Endothelial cell of umbilical vein (primary cell): Measurements from ENCODE around the gene CARMIL1. TPM values are rescaled to one million over a fixed set of nuclear protein-coding genes. Genes with fewer than 3 reads are reported as not detected.

Experiments
- BruUV-seq: library from RNA; stranded (reverse); fragments of 400-500 nt; replicated peaks from 2 replicates; lab custom pipeline; 2021; lab: Mats Ljungman, UMichigan
- CTCF ChIA-PET: fragments of 300-600, 350-600 bp; sonication (Branson Sonifier 250); formaldehyde crosslinking; loops from one replicate; lab custom pipeline; 2021; ENCODE audit warnings: antibody characterized with exemption, inconsistent platforms; lab: Charles Lee
- POLR2A ChIA-PET: fragments of 300-600, 350-600 bp; sonication (Branson Sonifier 250); formaldehyde crosslinking; loops from one replicate; lab custom pipeline; 2021; ENCODE audit warnings: antibody characterized with exemption, inconsistent platforms; lab: Charles Lee
- DNase-seq: peaks from one replicate; pipeline ENCODE4 v3.0.0-alpha.2; 2011; ENCODE audit warnings: low read depth, low spot score
- FAIRE-seq: peaks from 2 replicates; lab custom pipeline; 2011; peaks lifted over from hg19 to GRCh38; lab: Jason Lieb, UNC
- H2AFZ ChIP-seq: 2 replicates; pipeline ENCODE4 v1.6.0; 2012; ENCODE audit warnings: low read depth, low read length, control low read depth, inconsistent platforms
- H3K27ac ChIP-seq: 2 replicates; pipeline ENCODE4 v1.5.1; 2011; ENCODE audit warnings: low read depth, mild to moderate bottlenecking, control low read depth, low read length, moderate library complexity; ENCODE audit not compliant: insufficient read depth
- H3K27me3 ChIP-seq, 2 experiments: 2 replicates each; pipeline versions ENCODE4 v1.6.0 to v1.6.1; 2011; ENCODE audit warnings: low read length in 2 of 2, mixed read lengths in 1 of 2; ENCODE audit not compliant: control insufficient read depth in 2 of 2, insufficient read depth in 2 of 2
- H3K36me3 ChIP-seq, 2 experiments: 2 replicates in 1 of 2; 3 replicates in 1 of 2; pipeline ENCODE4 v1.5.1; 2011; ENCODE audit warnings: low read length in 2 of 2, mild to moderate bottlenecking in 1 of 2, moderate library complexity in 1 of 2; ENCODE audit not compliant: control insufficient read depth in 2 of 2, insufficient read depth in 2 of 2; ENCODE audit errors: extremely low read depth in 1 of 2
- H3K4me1 ChIP-seq: 3 replicates; pipeline ENCODE4 v1.5.1; 2011; ENCODE audit warnings: mild to moderate bottlenecking, low read length; ENCODE audit not compliant: control insufficient read depth, insufficient read depth; ENCODE audit errors: extremely low read depth
- H3K4me2 ChIP-seq: 2 replicates; pipeline ENCODE4 v1.6.1; 2011; ENCODE audit warnings: low read length, control low read depth, mixed read lengths; ENCODE audit not compliant: insufficient read depth
- H3K4me3 ChIP-seq, 3 experiments: fragments of 200-600 bp in 1 of 3; sonication (generic), shearing (Covaris generic) in 1 of 3; replicated peaks in 1 of 3; 2 replicates each; pipeline ENCODE4 v1.5.1; 2011 to 2016; ENCODE audit warnings: control low read depth in 3 of 3, low read length in 3 of 3, mild to moderate bottlenecking in 2 of 3, inconsistent platforms in 1 of 3, low read depth in 1 of 3, moderate library complexity in 1 of 3; ENCODE audit not compliant: insufficient read depth in 1 of 3
- H3K79me2 ChIP-seq: 2 replicates; pipeline ENCODE4 v1.6.0; 2012; ENCODE audit warnings: low read length, inconsistent platforms; ENCODE audit not compliant: control insufficient read depth, insufficient read depth
- H3K9ac ChIP-seq: replicated peaks from 2 replicates; pipeline ENCODE3; 2011; ENCODE audit warnings: low read length, control low read depth; ENCODE audit not compliant: insufficient read depth; ENCODE audit errors: extremely low read depth
- H3K9me1 ChIP-seq: replicated peaks from 3 replicates; pipeline ENCODE4 v1.6.0; 2011; ENCODE audit warnings: mild to moderate bottlenecking, low read length; ENCODE audit not compliant: control insufficient read depth, insufficient read depth; ENCODE audit errors: extremely low read depth
- H3K9me3 ChIP-seq: replicated peaks from 2 replicates; pipeline ENCODE4 v1.5.1; 2012; ENCODE audit warnings: low read length, inconsistent platforms; ENCODE audit not compliant: control insufficient read depth, insufficient read depth
- H4K20me1 ChIP-seq: replicated peaks from 2 replicates; pipeline ENCODE3; 2011; ENCODE audit warnings: mild to moderate bottlenecking, low read length; ENCODE audit not compliant: control insufficient read depth, insufficient read depth; ENCODE audit errors: extremely low read depth
- EZH2 ChIP-seq: IDR thresholded peaks from 2 replicates; pipeline ENCODE4 v1.6.1; 2012; ENCODE audit warnings: borderline replicate concordance, low read depth, mild to moderate bottlenecking, moderate library complexity, low read length, inconsistent platforms; ENCODE audit not compliant: severe bottlenecking
- FOS ChIP-seq: IDR thresholded peaks from 2 replicates; pipeline ENCODE4 v1.6.1; 2011; ENCODE audit warnings: mild to moderate bottlenecking, low read length, moderate library complexity, borderline replicate concordance; ENCODE audit not compliant: insufficient read depth
- GATA2 ChIP-seq: IDR thresholded peaks from 2 replicates; pipeline ENCODE4 v1.7.0; 2011; ENCODE audit warnings: low read depth, mild to moderate bottlenecking, moderate library complexity, mixed read lengths, low read length; ENCODE audit not compliant: insufficient read length, insufficient read depth
- JUN ChIP-seq: IDR thresholded peaks from 2 replicates; pipeline ENCODE4 v1.6.1; 2011; ENCODE audit warnings: borderline replicate concordance, low read depth; ENCODE audit not compliant: insufficient read length, insufficient read depth
- MYC ChIP-seq: IDR thresholded peaks from one replicate; pipeline ENCODE4 v1.6.1; 2011; ENCODE audit warnings: mild to moderate bottlenecking, low read depth, low read length
- POLR2A ChIP-seq: IDR thresholded peaks from 2 replicates; pipeline ENCODE4 v1.6.1; 2012; ENCODE audit warnings: low read depth, mild to moderate bottlenecking, control low read depth, low read length
- POLR2AphosphoS5 ChIP-seq: IDR thresholded peaks from 2 replicates; pipeline ENCODE4 v1.6.1; 2012; ENCODE audit warnings: low read depth, mild to moderate bottlenecking, control low read depth, low read length, moderate library complexity; ENCODE audit not compliant: insufficient read depth
- dilution Hi-C: fragments of 300-500 bp; cut with MboI; formaldehyde crosslinking; loops from one replicate; pipeline ENCODE4 v1.15.0; 2019; ENCODE audit warnings: low sequenced_read_pairs; ENCODE audit not compliant: extremely low pct_ligation_motif_present
- intact Hi-C: fragments of 100-400 bp; cut with micrococcal nuclease; formaldehyde crosslinking; loops from one replicate; pipeline ENCODE4 v1.10.0; 2022
- polyA plus RNA-seq, 4 experiments: library from polyadenylated mRNA; depleted of rRNA in 3 of 4; stranded (reverse) in 3 of 4; unstranded in 1 of 4; fragments of >200 nt; gene quantifications; 2 replicates each; pipeline versions ENCODE4 v1.2.1 to v1.2.3, GENCODE V29; 2011 to 2012; ENCODE audit warnings: missing spikeins in 1 of 4
- total RNA-seq: library from RNA; stranded (reverse); gene quantifications from 2 replicates; pipeline ENCODE4 v1.2.3, GENCODE V29; 2021
- TF ChIP-seq, protein P1 (sequence below): IDR thresholded peaks from 2 replicates; pipeline ENCODE4 v1.6.1; 2011; ENCODE audit not compliant: insufficient read depth, insufficient read length
- TF ChIP-seq, protein P2 (sequence below), 2 donors: IDR thresholded peaks; 1 replicate in 1 of 2; 2 replicates in 1 of 2; pipeline ENCODE4 v1.5.1; 2011; ENCODE audit warnings: low read length in 2 of 2, mild to moderate bottlenecking in 2 of 2, moderate library complexity in 2 of 2, control low read depth in 1 of 2, inconsistent platforms in 1 of 2, low read depth in 1 of 2; ENCODE audit not compliant: insufficient read depth in 1 of 2; ENCODE audit errors: extremely low read depth in 1 of 2

The CARMIL1 gene
- total and polyA plus RNA-seq, 2 donors (not counting 3 experiments of a cell fraction or from before 2014, with no cell fraction given): 1.3 to 8.7 TPM

DNA sequence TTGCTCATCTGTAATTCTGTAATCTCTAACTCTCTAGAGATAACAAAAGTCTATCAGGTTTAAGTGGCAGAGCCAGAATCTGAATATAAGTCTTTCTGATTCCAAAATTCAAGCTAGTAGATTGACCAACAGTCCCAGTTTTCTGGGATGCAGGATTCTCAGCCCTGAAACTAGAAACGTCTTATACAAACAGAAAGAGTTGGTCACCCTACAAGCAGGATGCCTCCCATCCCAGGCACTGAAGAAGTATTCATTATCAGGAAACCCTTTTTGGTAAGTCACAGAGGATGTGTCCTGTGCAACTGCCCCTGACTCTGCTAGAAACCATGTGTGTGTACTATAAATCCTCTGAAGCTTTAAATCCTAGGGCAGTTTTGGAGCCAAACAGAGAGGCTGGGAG lies 135.0 kb downstream of the CARMIL1 start:
- intact Hi-C loops (no loop called here), dilution Hi-C loops (no loop called here)
- BruUV-seq: no TSS peak
- TF ChIP-seq POLR2A (no peak), JUN (no peak), FOS (no peak), POLR2AphosphoS5 (no peak), GATA2 (no peak), MYC (no peak), EZH2 (no peak)
- TF ChIP-seq, protein P1, sequence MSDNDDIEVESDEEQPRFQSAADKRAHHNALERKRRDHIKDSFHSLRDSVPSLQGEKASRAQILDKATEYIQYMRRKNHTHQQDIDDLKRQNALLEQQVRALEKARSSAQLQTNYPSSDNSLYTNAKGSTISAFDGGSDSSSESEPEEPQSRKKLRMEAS: no peak
- TF ChIP-seq, protein P2, sequence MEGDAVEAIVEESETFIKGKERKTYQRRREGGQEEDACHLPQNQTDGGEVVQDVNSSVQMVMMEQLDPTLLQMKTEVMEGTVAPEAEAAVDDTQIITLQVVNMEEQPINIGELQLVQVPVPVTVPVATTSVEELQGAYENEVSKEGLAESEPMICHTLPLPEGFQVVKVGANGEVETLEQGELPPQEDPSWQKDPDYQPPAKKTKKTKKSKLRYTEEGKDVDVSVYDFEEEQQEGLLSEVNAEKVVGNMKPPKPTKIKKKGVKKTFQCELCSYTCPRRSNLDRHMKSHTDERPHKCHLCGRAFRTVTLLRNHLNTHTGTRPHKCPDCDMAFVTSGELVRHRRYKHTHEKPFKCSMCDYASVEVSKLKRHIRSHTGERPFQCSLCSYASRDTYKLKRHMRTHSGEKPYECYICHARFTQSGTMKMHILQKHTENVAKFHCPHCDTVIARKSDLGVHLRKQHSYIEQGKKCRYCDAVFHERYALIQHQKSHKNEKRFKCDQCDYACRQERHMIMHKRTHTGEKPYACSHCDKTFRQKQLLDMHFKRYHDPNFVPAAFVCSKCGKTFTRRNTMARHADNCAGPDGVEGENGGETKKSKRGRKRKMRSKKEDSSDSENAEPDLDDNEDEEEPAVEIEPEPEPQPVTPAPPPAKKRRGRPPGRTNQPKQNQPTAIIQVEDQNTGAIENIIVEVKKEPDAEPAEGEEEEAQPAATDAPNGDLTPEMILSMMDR (IDR thresholded peaks at IDR 0.05; ENCODE audit: extremely low read depth in 1 of 2, insufficient read depth in 1 of 2, low read depth in 1 of 2, low read length in 2 of 2): no peak
- ChIA-PET CTCF (interaction anchor here (0.9 kb wide), 1 partner anchor 11 kb away, joined by 3 read pairs; no protein-coding TSS in a partner anchor), POLR2A (no interaction called here)
- no peak overlapping the region for H3K27ac ChIP-seq
- no peaks in the 10 kb centered on the region for H3K9me1 ChIP-seq
- H2AFZ ChIP-seq: no peak overlapping the region
- H4K20me1 ChIP-seq: no peaks in the 10 kb centered on the region
- no peaks in the 10 kb centered on the region for H3K36me3 ChIP-seq
- DNase-seq (no peak), FAIRE-seq (no peak)
- H3K4me2 ChIP-seq: no peak overlapping the region
- H3K4me3 ChIP-seq: no peak overlapping the region
- H3K4me1 ChIP-seq: no peaks in the 10 kb centered on the region
- no peaks in the 10 kb centered on the region for H3K79me2 ChIP-seq
- peaks cover 0 to 2% of the 10 kb centered on the region in 2 experiments for H3K27me3 ChIP-seq
- H3K9me3 ChIP-seq: no peaks in the 10 kb centered on the region
- H3K9ac ChIP-seq: no peak overlapping the region
